Activated CD4-positive, alpha-beta T cell treated with anti-CD3 and anti-CD28 coated beads, Interleukin-10, Interleukin-2, amounts not matched to agents 100 ng/mL and 50 ng/mL, durations not matched to agents 16 hours and 8 hours (primary cell): ENCODE data around the gene TLCD3B.
"Not testable (repeated sequence)": the region's sequence is repeated elsewhere in the genome, so short reads cannot be mapped to it uniquely, and the experiment has no call there.

Experiments used
- DNase-seq: peaks from one replicate; pipeline ENCODE4 v3.0.0-alpha.2; 2020

TLCD3B gene

DNA sequence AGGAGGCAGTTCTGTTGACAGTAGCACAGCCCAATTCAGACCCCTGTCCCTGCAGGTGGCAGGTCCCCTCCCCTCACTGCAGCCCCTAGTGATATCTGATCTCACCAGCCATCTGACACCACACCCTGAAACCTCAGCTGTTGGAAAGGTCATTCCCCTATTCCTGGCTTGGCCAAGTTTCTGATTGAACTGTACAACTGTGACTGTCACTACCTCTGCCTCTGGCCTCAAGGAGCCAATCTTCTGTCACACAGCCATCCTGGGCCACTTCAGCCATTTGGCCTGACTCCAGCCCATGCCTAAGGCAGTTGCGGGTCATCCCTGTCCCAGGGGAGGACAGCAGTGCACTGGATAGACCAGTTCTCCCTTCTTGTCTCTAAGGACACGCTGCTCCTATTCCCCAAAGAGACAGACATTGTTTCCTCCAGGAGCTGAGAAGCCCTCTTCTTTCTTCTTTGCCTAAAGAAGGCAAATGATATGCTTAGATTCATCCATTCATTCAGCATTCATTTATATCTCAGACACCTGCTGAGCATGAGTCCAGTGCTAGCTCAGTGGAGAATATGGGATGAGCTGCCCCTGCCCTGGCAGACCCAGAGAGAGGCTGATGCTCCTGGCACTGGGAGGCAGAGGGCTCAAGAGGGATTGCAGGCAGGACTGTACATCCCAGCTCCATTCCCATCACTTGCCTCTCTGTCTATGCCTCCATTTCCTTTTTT, 29.9 kb upstream of the TLCD3B start:
- no peak for DNase-seq

DNA sequence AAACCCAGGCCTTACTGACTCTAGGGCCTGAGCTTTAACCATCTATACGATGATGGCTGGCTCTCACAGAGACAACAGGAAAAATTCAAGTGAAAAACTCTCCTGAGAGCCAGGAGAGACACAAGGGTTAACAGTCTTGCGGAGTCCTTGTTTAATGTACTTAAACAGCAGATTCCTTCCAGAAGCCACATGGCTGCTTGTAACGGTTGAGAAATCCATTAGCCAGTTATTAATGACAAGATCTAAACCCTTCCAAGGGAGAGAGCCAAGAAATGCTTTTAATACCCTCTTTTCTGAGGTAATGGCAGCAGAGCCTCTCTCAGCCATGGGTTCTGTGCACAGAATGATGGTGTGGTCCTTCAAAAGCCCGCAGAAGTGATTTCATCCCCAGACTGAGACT, 29.3 kb upstream of the TLCD3B start:
- no peak for DNase-seq

DNA sequence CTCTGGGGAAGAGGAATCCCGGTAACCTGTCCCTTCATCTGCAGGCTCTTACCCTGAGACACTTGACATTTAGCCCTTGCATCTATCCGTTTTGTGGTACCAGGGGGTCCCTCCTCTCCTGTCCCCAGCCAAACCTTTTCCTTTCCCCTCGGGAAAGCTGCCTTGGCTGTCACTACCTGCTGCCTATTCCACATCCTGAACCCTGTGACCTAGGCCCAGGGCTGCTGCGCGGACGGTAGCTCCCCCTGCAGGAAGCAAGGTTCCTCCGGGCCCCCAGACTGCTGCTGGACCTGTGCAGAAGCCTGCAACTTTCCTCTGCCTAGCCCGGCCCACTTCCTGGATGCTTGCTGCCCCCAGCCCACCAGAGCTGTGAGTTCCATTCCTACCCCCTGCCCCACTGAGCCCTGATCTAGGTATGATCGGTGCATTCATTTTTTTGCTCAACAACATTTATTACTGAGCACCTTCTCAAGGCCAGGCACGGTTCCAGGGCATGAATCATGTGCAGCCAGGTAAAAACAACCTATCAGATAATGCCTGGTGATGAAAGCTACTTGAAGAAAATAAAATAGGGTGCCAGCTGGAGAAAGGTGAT, 24.0 kb upstream of the TLCD3B start:
- peak; percentile 63 for DNase-seq

DNA sequence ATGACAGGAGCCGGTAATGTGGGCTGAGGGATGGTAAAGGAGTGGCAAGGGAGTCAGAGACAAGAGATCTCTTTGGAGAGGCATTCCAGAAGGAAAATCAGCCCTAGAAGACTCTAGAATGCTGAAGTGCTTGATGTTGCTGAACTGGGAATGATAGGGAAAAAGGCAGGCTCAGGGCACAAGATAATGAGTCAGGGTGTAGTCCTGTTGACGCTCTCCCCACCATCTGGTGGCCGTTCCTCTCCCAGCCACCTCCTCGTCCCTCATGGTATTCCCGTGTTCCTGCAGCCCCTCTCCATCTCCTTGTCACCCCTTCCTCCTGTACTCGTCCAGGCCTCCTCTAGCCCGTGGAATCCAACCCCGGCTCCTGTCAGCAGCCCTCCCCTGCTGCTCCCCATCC, 23.4 kb upstream of the TLCD3B start:
- DNase-seq = no peak

DNA sequence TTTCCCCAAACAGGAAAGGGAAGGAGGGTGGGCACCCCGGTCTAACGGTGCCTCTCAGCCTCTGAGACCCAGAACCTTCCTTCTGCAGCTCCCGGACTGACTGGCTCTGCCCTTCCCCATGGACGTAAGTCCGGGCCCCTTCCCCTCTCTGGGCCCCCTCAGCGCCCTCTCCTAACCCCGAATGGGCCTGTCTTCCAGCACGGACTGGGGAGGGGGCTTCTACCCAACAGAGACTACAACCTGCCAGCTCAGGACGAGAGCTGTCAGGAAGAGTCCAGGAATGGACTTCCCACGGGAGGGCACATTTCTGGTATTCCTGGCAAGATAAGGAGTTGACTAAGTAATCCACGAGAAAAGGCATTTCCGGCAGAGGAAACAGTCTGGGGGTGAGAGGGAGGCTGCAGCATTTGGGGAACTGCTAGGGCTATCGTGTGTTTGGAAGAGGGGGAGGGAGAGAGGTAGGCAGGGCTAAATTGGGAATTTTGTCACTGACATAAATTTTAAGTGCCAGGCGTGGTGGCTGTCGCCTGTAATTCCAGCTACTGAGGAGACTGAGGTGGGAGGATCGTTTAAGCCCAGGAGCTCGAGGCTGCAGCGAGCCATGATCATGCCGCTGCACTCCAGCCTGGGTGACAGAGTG, 22.4 kb upstream of the TLCD3B start:
- DNase-seq = no peak

DNA sequence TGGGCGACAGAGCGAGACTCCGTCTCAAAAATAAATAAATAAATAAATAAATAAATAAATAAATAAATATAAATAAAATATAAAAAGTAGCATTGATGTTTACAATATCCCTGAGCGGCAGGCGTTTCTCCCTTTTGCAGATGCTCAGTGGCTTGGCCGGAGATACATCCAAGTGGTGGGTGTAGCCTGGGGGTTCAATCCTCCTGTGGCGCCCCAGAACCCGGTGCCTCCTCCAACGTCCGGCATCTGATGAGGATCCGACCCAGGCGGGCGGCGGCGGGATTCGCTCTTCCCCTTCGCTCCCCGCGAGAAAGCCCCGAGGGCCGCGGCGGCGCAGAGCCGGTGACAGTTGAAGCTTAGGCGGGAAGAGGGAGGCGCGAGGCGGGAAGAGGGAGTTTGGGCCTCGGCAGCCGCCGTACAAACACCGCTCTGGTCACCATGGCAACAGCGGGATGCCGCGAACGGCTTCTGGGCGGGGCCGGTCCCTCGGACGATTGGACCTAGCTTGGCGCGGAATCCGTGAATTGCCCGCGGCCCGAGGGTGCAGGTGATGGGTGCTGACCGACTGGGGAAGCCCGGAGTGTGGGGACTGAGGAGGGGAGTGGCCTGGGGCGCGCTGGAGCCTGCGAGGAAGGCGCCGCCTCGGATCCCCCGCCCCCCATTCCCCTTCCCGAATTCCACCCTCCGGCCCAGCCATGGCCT, 21.8 kb upstream of the TLCD3B start:
- DNase-seq = peak; percentile 95

DNA sequence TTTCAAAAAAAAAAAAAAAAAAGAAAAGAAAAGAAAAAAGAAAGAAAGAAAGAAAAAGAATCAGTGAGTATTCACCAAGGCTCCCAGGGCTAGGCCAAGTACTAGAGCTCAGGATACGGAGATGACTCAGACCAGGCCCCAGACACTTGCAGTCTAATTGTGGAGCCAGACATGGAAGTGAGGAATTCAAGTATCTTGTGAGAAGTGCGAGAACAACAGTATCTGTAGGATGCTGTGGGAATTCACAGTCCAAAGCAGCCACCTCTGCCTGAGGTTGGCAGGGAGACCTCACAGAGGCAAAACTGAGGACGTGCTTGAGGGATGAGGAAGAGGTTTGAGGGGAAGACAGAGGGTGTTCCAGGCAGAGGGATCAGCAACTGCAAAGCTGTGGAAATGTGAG, 20.4 kb upstream of the TLCD3B start:
- no peak for DNase-seq

DNA sequence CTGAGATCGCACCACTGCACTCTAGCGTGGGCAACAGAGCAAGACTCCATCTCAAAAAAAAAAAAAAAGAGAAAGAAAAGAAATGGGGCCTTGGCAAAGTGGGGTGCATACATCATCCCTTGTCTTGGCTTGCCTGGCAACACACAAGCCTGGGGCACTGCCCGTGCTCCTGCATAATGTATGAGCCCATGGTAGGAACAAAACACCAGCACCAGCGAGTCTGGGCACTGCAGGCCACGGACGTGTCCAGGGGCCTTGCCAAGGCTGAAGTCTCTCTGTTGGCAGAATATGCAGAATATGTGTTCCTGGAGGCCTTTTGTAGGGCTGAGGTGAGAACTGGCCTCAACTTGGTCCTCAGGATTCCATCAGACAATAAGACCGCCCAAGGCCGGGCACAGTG, 18.8 kb upstream of the TLCD3B start:
- no peak for DNase-seq

DNA sequence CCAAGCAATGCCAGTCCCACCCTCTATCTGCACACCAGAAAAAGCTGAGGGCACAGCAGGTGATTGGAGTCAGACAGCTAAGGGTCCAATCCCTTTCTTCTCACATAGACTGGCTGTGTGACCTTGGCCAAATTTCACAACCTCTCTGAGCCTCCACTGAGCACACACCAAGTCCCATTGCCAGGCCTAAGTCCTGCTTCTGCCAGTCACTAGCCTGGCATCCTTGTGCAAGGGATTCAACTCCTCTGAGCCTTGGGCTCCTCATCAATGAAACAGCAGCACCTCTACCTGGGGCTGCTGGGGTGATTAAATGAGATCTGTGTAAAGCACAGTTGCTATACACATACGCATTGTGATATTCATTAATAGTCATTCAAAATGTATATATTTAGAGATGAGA, 15.5 kb upstream of the TLCD3B start:
- no peak for DNase-seq

DNA sequence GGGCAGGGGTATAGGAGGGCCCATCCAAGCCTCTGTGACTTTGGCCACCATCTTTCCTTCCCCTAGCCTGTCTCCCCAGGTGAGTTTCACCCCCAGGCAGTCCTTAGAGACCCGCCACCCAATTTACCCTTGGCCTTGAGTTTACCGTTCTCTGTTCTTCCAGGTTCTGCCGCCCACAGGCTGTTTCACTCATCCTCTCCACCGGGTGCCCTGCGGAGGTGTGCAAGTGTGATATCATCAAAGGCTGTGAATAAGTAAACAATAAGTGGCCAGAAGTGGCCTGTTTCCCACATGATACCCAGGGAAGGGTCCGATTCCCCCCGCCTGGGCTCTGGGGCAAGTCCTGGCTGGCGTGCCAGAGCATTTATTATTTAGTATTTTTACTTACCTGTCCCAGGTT, 15.1 kb upstream of the TLCD3B start:
- DNase-seq = no peak

DNA sequence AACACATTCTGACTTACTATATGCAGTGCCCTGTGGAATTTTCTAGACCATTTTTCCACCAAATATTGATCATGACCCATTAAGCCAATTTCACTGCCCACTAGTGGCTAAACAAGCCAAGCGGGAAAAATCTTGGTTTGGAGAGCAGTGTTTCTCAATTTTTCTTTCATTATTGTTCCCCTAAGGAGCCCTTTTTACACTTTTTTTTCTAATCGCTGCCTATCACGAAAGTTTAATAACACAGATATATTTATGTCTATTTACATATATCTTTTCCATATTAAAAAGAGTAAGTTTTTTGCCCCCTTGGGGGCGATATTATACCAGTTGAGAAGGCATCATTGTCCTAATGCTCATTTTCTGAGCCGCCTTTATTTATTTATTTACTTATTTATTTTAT, 10.8 kb upstream of the TLCD3B start:
- DNase-seq = no peak

DNA sequence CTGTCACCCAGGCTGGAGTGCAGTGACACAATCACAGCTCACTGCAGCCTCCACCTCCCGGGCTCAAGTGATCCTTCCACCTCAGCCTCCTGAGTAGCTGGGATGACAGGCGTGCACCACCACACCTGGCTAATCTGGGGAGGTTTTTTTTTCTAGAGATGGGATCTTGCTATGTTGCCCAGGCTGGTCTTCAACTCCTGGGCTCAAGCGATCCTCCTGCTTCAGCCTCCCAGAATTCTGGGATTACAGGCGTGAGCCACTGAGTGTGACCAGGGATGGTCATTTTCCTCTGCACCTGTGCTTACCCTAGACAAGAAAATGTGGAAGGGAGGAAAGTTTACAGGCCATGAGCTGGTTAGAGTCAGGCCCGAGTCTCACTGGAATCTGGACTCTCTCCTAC, 9.6 kb upstream of the TLCD3B start:
- not testable (repeated sequence) for DNase-seq

DNA sequence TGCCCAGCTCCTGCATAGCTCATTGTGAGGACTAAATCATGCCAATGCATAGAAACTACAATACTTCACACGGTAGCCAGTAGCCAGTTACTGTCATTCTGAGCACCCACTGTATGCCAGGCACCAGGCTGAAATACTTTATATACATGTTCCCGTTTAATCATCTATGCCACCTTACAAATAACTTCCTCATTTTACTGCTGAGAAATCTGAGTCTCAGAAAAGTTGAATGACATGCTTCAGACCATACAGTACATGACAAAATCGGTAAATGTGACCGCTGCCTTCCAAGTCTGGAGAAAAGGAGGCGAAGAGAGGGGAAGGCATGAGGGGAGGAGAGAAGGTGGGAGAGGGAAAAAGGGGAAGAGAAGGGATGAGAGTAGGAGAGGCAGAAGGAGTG, 9.2 kb upstream of the TLCD3B start:
- DNase-seq = no peak

DNA sequence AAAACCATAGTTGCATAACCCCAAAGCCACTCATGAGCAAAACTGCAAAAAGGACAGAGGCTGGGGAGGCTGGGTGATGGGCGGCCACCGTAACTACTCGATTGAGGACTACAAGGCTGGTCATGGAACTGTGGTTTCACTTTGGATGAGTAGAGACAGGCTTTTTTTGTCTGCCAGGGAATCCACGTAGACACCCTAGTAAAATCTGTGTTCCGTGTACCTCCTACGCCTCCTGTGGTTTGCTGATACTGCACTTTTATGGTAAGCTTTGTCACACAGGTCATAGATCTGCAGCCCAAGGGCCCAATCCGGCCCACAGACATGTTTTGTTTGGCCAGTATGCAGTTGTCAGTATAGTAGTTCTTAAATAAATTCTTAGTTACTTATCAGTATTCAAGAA, 2.2 kb upstream of the TLCD3B start:
- peak; percentile 46 for DNase-seq

DNA sequence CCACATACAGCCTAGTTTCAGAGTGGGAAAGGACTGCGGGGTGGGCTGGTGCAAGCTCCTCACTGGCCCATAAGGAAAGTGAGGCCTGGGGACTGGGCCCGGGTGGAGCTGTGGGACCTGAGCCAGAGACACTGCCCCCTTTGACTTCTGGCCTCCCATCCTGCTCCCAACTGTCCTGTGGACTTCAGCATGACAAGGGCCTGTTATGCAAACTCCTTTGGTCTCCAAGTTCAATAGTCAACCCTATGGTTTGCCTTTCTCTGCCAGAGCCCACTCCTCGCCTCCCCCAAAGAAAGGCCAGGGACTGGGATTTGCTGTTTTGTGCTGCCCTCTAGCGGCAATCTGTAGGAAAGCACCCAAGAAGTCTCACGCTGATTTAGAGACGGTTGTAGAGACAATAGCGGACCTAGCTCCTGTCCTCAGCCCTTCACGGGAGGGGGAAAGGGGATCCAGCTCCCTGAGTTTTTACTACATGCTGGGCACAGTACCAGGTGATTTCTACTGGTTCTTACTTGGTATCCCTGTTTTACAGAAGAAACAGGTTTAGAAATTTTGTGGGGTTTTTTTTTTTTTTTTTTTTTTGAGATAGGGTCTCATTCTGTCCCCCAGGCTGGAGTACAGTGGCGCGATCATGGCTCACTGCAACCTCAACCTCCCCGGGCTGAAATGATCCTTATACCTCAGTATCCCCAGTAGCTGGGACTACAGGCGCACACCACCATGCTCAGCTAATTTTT, 1.2 kb upstream of the TLCD3B start:
- peak; percentile 76 for DNase-seq

DNA sequence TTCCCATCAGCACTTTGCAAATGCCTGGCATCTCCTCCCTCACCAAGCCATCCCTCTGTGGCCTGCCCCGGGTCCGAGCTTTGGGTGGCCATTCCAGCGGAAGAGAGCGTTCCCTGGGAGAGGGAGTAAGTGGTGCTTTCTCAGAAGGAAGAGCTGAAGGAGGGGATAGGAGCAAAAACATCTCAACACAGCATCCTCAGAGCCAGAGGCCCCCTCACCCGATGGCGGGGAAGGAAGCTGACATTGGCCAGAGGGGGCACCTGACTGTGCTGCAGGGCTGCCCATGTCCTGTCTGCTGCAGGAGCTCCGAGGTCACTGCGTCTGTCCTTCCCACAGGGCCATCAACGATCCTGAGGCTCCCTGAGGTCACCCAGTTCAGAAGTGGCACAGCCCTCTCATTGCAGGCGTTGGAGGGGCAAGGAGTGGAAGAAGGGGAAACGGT, 427 bp upstream of the TLCD3B start:
- DNase-seq = no peak

DNA sequence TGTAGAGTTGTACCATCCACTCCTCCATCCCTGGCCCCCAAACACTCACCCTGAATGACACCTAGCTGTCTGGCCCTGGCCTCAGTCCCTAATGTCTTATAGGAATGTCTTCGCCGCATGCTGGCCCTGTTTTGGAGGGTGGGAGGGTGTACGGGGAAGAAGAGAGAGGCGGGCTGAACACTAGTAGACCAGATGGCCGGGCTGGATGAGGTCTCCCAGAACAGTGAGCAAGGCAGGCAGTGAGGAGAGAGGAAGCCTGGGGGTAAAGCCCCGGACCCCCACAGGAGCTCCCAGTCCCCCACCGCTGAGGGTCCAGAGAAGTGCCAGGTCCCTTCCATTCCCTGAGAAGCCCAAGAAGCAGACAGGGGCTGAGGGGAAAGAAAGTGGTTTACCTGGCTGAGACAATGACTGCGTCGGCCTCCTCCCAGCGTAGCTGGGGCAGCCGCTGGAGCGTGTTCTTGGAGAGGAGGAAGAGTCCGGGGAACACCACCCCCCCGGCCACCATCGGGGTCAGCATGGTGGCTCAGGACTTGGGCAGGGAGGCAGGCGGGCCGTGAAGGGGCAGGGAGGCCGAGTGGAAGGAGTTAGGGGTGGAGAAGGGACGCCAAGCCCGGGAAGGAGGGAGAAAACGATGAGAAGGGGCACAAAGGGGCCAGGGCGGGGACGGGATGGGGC, 923 bp downstream of the TLCD3B start:
- DNase-seq = no peak

DNA sequence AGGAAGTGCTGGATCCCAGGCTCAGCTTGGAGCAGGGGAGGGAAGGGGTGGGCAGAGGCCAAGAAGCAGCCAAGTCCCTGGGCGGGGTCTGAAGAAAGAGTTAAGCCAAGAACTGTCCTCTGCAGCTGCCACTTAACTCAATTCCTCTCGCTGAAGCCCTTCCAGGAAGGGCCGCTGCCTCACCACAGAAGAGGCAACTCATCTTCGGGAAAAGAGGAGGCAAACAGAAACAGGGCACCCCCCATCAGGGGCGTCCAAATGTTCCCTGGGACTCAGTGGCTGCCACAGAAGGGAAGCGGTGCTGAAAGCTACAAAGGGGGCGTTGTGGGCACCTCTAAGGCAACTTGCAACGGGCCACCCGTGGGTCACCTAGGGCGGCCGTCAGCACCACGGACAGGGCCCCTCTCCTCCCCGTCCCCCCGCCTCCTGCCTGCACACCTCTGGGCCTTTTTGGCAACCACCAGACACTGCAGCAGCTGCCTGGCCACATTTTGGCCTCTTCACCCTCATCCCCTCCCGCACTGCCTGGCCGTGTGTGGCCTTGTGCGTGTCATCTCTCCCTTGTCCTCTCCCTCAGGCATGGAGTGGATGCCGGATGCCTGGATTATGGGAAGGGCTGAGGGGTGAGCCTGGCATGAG, 2.5 kb downstream of the TLCD3B start:
- DNase-seq = no peak

DNA sequence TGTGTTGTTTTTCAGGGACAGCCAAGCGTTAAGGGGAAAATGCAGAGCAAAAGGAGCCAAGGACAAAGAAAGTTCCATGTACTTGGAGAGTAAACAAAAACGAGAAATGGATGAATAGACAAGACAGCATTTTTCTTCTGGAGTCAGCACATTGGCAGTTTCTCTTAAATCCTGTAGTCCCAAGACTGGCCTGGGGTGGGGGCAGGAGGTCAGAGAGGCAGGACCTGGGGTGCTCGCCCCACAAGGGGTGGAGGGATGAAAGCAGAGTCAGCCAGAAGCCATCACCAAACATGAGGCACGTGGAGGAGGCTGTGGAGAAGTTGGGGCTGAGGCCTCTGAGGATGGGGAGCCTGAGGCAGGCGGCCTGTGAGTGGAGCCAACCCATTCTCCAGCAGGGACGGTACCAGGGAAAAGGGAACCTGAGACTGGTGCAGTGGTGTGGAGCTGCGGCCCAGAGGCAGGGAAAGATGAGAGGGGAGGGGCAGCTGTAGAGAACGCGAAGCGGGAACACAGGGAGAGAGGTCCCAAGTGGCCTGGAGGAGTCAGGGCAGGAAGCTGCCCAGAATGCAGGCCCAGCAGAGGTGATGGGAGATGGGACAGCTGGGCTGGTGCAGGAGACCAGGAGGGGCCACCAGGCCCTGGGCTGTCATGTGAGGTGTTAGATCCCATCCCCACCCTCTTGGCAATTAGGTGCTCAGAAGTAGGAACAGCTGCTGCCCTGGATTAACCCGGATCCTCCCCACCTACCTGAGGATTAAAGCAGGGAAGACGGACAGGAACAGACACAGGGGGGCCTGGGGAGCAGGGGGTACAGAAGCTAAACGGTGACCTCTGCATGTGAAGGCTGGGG, 3.3 kb downstream of the TLCD3B start:
- no peak for DNase-seq

DNA sequence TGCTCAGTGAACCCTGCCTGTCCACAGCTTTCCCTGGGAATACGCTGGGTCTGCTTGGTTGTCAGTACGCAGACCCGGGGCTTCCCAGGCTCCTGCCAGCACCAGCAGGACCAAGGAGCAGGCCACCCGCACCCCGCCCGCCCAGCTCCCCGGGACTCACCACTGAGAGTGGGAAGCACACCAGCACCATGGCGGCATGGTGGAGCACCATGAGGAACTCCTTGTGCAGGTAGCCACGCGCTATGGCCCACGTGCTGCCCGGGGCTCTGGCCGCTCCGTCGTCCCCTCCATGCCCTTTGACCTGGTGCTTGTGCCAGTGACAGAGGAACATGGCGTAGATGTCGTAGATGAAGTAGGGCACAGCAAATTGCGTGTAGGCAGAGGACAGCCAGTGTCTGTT, 4.6 kb downstream of the TLCD3B start:
- DNase-seq = no peak

DNA sequence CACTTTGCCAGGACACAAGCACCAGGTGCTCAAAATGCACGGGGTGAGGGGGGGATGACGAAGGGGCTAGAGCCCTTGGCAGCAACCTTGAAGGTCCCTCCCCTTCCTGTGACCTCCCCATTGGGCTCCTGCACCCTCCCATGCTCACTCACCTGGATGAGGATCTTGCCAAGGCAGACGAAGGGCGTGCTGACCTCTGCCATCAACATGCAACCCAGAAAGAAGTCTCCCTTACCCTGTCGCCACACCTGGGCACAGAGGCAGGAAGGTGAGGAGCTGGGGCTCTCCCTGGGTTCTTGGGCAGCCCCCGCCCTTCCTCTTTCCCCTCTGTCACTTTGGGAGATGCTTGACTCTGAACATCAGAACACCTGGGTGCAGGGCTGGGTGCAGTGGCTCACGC, 5.5 kb downstream of the TLCD3B start:
- no peak for DNase-seq
